Activated CD4-positive, alpha-beta T cell treated with anti-CD3 and anti-CD28 coated beads, Interleukin-10, Interleukin-2, amounts not matched to agents 100 ng/mL and 50 ng/mL, durations not matched to agents 16 hours and 8 hours (primary cell): ENCODE data around the gene NTN3.

Source experiments
- DNase-seq: peaks from one replicate; pipeline ENCODE4 v3.0.0-alpha.2; 2020

The NTN3 gene

DNA sequence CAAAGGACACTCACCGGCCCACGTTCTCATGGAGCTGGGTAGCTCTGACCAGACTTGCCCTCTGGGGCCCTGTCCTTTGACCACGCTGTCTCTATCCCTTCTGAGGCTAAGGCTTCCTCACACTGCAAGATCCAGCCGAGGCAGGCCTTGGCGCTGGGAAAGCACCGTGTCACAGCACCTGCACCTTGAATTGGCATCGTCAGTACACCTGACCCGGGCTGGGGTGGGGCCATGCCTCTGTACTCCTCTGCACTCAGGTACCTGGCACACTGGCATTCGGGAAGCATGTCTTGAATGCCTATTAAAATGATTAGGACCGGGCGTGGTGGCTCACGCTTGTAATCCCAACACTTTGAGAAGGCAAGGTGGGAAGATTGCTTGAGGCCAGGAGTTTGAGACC lies 9.9 kb downstream of the NTN3 start:
- DNase-seq = no peak

DNA sequence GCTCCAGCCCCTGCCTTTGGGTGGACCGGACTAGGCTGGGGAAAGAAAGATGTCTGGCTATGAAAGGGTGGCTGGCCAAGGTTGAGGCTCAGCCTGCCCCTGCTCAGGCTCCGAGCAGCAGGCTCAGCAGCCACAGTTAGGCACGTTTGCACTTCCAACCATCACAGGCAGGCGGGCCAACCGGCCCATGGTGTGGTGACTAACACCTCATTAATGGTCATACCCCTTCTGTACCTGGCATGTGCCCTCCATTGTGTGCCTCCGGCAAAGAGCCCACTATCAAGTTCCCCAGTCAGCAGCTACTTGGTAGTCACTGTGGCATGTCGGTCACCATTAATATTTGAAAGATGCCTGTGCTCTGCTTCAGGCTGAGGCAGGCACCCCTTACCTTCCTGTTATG lies 10.6 kb downstream of the NTN3 start:
- no peak for DNase-seq

DNA sequence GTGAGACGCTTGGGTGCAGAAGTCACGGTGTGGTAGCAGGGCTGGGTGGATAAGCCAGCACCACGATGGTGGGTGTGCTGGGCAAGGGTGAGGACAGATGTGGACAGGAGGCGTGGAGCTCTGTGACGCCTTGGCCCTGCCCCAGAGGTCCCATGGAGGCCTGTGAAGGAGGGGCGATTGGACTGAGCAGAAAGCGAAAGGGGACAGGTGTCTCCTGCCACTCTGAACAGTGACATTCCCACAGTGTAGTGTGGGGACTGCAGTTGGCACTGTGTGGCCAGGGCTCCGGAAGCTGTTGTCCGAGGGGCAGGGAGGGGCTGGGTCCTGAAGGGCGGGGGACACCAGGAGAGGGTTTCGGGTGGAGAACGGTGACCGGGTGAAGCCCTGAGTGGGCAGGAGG lies 11.2 kb downstream of the NTN3 start:
- DNase-seq = no peak

DNA sequence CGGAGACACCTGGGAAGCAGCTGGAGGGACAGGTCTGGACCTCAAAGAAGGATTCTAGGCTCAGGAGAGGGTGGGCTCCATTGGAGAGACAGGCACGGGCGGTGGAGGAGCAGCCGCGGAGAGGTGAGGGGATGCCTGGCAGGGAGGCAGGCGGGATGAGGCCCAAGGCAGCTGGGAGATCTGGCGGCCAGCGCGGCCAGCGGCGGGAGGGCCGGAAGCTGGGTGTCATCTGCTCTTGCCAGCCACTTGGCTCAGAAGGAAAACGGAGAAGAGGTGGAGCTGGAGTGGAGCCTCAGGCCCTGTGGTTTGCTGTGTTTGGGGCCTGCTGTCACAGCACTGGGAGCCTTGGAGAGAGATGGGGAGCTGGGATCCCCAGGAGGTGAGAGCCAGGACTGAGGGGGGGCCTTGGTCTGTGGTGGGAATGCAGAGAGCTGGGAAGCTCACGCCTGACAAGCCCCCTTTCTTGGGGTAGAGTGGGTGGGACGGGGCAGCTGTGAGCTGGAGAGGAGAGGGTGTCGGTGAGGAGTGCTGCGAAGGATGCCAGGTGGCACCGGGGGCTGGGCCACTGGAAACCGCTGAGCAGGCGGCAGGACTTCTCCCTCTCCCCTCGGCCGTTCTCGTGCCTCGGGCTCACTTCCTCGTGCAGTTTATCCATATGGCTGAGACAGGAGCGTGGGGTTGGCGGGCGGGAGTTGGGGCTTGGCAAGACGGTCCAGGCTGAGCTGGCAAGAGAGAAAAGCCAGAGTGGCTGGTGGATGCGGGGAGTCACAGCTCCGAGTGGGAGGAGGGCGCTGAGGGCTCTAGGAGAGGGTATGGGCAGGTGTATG lies 11.8 kb downstream of the NTN3 start:
- DNase-seq = no peak

DNA sequence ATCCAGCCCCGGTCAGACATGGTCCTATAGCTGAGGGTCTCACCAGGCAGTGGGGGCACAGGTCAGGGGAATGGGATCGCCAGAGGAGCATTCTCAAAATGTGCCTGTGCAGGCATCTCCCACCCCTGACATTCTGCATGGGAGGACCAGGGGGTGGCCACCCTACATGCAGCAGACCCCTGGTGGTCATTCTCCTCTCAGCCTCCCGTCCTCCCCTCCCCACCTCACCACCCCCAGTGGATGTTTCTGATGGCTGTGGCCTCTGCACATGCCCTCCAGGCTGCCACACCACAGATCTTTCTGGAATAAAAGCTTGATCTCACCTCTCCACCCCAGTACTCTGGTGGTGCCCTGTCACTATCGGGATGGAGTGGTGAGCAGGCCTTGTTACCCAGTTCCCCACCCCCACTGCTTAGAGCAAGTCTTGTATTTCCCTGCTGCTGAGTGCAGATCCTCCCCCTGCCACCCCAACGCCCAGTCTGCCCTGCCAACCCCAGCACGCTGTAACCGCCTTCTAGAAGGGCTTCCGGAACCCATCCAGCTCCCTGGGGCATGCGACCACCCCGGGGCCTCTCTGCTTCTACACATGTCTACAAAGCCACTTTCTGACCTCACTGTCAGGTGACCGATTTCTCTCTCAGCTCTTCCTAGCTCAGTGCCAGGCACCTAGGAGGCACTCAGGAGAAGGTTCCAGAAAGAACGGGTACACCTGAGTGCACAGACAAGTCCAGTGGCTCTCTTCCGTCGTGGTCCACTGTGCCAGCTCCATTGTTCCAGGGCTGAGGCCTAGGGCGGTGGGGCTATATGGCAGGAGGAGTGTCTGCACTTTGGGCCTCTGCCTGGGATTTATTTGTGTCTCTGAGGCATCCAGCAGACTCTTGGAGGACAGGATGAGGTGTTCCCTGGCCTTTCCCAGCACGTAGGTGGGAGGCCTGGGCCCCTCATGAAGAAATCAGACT lies 13.1 kb downstream of the NTN3 start:
- no peak for DNase-seq

DNA sequence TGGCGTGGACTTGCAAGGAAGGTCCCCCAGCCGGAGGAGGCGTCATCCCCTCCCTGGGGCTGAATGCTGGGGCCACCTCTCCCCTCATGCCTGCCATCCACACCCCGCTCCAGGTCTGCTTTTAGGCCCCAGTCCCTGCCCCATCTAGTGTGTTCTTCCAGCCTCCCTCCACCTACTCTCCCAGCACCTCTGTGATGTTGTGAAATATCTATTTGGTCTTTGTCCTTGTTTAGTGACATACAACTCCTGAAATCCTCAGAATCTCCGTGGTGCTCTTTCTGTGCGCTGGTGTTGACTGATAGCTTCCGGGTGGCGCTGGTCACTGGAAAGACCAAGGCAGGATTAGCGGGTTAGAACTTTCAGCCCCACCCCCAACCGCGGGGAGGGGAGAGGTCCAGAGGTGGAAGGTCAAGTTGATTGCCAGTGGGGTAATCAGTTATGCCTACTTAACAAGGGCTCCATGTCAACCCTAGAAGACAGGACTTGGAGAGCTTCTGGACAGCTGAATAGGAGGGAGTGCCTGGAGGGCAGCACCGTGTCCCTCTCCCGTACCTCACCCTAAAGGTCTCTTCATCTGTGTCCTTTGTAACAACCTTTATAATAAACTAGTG lies 13.9 kb downstream of the NTN3 start:
- no peak for DNase-seq

DNA sequence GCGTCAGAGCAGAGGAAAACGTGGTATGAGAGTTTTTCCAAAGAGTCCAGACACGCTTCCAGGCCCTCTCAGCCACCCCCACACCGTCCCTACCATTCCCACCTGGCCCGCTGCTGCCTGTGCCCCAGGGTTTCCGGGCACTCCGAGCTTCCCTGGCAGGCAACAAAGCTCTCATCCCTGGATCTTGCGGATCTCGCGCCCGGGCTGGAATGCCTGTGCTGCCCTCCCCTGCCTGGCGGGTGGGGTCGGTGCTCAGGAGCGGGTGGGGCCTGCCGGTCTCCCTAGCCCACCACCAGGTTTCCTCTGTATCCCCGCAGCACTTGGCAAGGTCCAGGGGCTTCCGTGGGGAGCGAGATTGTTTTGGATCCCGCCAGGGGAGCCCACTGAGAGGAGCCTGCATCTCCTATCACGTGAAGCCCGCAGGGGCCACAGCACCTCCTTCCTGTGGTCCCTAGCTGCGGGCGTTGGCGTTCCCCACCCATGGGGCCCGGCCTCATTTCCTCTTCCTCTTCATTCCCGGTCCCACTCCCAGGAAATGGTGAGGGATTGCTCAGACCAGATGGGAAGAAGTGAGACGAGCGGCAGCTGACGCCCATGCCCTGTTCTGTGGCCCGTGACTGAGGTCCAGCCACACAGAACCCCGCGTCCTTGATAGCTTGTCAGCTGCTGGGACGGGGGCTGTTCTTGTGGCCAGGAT lies 14.9 kb downstream of the NTN3 start:
- DNase-seq = no peak

DNA sequence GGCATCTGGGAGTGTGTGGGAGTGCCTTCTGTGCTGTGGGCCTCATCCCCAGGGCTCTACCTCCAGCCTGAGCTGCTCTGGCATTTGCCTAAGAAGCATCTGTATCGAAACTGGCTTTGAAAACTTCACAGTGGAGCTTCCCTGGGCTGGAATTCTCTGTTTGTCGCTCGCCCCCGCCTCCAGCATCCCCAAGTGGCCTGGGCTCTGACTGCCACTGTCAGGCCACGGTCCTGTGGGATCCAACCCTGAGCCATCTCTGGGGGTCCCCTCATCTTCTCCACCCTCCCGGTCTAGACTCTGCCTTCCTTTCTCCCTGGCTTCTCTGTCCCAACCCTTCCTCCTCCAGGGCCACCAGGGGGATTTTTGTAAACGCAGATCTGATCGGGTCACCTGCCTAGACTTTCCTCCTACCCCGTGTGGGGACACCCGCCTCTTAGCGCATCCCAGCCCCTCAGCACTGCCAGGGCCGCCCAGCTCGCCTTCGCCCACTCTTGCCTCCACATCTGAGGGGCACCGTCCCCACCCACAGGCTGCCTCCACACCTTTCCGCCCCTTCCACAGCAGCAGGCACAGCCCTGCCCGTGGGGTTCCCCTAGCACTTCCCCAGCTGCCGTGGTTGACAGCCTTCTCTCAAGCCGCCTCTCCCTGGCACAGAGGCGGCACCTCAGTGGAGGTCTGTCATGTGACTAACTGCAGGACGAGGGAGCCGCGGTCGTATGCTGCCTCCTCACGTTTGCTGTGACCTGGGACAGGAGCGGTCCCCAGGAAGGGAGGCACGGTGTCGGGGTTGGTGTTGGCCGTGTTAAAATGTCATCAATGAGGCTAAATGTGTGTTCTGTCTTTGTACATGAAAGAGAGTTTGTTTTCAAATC lies 15.8 kb downstream of the NTN3 start:
- peak; percentile 75 for DNase-seq

DNA sequence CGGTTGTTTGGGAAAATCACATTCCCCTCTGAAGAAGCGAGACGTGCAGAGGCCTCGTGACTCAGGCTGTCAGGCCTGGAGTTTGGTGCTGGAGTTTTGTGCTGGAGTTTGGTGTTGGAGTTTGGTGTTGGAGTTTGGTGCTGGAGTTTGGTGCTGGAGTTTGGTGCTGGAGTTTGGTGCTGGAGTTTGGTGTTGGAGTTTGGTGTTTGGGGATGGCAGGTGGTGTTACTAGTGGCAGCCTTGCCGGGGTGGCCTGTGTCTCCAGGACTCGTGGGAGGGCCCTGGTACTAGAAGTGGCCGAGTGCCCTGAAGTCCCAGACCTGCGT lies 16.4 kb downstream of the NTN3 start:
- DNase-seq = no peak

DNA sequence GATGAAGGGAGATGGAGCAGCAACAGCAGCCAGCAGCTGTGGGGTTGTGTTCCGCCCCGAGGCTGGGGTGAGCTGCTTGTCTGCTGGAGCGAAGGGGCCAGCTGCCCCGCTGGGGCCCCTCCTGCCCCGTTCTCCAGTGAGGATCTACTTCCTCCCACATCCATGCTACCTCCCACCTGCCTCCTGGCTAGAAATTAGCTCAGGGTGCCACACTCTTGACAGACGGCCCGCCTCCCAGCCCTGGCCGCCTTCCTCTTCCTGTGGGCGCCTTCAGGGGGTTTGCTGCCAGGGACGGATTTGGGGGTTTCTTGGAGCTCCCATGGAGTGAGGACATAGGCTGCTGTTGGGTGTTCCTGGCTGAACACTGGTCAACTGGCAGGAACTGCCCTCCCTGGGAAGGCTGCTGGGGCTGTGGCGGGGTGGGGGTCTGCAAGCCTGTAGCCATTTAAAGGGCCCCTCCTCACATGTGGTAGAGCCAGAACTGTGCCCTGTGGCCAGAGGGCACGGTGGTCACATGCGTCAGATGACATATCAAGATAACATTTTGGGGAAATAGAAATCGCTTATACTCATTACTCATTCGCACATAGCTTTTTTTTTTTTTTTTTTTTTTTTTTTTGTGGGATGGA lies 16.9 kb downstream of the NTN3 start:
- DNase-seq = no peak

DNA sequence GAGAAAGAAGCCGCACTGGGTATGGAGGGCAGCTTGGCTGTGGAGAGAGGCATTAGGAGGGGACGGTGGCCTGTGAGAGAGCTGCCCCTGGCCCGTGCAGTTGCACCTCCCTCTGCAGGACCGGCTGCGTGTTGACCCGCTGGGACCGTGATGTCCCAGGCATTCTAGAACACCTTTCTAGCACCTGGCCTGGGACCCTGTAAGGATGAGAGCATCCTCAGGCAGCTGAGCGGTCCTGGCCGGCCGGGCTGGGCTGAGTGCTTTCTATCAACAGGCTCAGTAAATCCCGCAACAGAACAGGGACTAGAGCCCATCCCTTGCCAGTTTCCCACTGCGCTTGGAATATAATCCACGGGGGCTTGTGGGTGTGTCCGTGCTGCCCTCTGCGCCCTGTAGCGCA lies 18.5 kb downstream of the NTN3 start:
- DNase-seq = no peak

DNA sequence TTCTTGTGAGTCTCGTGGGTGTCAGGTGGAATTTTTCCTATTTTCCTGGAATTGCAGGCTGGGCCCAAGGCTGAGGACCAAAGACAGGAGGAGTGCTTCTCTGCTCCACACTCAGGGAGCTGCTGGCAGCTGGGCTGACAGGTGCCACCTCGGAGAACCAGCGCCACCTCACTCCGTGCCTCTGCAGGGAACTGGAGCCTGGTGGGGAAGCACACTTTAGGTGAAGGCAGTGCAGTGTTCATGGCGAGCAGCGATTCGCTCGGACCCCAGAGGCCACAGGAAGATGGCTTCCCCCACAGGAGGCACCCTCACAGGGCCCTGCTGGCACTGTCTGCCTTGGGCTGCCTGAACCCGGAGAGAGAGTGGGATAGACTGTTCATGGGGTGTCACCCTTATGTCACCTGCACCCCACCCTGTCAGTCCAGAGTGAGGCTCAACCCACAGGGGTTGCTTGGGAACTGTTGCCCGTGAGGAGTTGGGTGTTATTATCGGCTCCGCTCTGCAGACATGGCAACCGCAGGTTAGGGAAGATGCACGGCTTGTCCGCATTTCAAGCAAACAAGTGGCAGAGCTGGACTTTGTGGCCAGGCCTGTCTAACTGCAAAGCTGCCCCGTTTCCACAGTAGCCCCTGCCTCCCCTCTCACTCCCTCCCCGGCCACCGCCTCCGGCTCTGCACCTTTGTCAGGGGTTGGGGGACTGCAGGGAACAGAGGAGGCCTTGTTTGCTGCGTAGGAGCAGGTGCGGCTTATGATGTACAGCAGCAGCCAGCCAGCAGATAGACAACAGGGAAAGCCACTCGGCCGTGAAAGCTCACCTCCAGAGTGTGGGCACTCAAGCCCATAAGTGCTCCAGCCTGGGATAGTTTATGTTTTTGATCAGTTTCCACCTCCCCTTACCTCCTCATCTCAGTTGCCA lies 19.4 kb downstream of the NTN3 start:
- DNase-seq = no peak

DNA sequence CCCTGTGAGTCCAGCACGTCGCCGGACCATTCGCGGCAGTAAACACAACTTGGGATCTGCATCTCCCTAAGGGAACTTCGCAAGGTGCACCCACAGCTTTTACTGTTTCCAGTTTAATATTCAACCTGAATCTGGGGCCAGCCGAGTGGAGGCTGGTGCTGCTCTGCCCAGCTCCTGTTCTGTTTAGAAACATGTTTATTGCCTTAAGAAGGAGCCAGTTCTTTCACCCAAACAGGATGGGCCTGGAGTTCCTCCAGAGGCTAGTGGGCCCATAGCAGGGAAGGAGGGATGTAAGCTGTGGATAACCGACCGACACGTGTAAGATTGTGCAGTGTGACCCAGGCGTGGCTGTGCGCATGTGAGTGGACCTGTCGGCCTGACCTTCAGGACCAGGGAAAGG lies 21.2 kb downstream of the NTN3 start:
- DNase-seq = no peak

DNA sequence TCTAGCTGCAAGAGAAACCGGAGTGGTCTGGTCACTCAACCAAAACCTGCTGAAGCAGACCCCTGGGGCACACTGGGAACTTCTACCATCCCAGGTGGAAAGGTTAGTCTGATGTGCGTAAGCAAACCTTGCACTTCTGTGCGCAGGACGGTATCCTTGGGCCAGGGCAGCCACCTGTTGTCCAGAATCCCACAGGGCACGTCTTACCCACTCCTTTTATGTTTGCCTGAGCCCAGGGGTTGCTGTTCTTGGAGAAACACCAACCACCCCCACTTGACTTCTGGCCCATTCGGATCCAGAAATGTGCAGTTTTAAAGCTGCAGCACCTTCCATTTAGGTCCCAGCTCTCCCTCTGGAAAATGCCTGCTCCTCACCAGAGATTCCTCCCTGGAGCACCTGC lies 22.5 kb downstream of the NTN3 start:
- DNase-seq = no peak

DNA sequence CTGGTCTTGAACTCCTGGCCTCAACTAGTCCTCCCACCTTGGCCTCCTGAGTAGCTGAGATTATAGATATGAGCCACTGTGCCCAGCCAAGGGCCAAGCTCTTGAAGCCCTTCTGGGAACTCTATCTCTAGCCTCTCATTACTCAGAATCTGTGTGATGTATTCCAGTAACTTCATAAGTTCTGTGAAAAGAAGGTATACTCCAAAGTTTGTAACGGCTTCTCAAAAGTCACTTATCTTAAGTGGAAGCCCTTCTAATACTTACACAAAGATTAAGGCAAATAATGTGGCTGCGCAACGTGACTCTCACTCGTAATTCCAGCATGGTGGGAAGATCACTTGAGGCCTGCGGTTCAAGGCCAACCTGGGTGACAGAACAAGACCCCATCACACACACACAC lies 23.5 kb downstream of the NTN3 start:
- no peak for DNase-seq

DNA sequence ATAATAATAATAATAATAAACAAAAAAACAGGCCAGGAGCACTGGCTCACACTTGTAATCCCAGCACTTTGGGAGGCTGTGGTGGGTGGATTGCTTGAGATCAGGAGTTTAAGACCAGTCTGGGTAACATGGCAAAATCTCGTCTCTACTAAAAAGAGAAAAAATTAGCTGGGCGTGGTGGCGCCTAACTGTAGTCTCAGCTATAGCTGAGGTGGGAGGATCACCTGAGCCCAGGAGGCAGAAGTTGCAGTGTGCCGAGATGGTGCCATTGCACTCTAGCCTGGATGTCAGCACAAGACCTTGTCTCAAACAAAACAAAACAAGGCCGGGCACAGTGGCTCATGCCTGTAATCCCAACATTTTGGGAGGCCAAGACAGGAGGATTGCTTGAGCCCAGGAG lies 23.9 kb downstream of the NTN3 start:
- no peak for DNase-seq

DNA sequence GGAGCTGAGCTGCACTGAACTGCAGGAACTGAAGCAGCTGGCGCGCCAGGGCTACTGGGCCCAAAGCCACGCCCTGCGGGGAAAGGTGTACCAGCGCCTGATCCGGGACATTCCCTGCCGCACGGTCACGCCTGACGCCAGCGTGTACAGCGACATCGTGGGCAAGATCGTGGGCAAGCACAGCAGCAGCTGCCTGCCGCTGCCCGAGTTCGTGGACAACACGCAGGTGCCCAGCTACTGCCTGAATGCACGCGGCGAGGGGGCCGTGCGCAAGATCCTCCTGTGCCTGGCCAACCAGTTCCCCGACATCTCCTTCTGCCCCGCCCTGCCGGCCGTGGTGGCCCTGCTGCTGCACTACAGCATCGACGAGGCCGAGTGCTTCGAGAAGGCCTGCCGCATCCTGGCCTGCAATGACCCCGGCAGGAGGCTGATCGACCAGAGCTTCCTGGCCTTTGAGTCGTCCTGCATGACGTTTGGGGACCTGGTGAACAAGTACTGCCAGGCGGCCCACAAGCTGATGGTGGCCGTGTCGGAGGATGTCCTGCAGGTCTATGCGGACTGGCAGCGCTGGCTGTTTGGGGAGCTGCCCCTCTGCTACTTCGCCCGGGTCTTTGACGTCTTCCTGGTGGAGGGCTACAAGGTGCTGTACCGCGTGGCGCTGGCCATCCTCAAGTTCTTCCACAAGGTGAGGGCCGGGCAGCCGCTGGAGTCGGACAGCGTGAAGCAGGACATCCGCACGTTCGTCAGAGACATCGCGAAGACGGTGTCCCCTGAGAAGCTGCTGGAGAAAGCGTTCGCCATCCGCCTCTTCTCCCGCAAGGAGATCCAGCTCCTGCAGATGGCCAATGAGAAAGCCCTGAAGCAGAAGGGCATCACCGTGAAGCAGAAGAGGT lies 25.4 kb downstream of the NTN3 start:
- DNase-seq = no peak

DNA sequence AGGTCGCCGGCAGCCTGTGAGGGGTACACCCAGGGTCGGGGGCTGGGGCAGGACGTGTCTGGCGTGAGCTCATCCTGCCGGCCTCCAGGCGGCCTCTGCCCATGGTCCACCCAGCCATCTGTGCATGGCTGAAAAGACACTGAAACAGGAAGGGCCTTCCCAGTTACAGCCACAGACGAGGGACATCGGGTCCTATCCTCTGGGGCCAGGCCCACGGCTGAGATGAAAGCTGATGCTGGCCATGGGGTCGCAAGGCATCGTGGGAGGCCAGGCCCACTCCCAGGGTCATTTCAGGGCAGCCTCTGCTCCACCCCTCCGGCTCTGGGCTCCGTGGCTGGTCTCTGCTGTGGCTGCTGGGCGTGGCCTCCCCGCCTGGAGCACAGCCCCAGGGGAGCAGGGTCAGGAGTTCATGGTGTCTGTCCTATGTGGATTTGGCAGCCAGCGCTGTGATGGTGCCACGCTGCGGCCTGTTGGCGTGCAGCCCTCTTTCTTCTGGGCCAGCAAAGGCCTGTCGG lies 26.1 kb downstream of the NTN3 start:
- no peak for DNase-seq
